IMR-90 (cell line): ENCODE data around the gene CDK11A. TPM values are rescaled to one million over a fixed set of nuclear protein-coding genes. Genes with fewer than 3 reads are reported as not detected.
A peak's percentile ranks its signal among the peaks of the same experiment; 100 is the strongest.
"Not testable (repeated sequence)": the region's sequence is repeated elsewhere in the genome, so short reads cannot be mapped to it uniquely, and the experiment has no call there.

Experiments
- ATAC-seq: fragments of 200-7000 bp; cut with Tn5 transposase; 2 replicates; pipeline ENCODE4 v1.9.1; 2020; ENCODE audit warnings: low read depth, mild to moderate bottlenecking, moderate library complexity
- BruUV-seq: library from RNA; stranded (reverse); fragments of 400-500 nt; replicated peaks from 2 replicates; lab custom pipeline; 2021; lab: Mats Ljungman, UMichigan
- CTCF ChIA-PET: fragments of 300-600 bp; formaldehyde crosslinking; extraction: SDS; loops from one replicate; lab custom pipeline; 2021; ENCODE audit warnings: antibody characterized with exemption; lab: Yijun Ruan, JAX
- POLR2A ChIA-PET: fragments of 300-600 bp; sonication (Branson Sonifier 250); formaldehyde crosslinking; loops from one replicate; lab custom pipeline; 2022; ENCODE audit warnings: antibody characterized with exemption; ENCODE audit not compliant: unreplicated experiment; lab: Charles Lee
- DNase-seq: peaks from one replicate; pipeline ENCODE4 v3.0.0; 2013
- H2AFZ ChIP-seq: replicated peaks from 2 replicates; pipeline ENCODE3; 2013; ENCODE audit warnings: low read length, mild to moderate bottlenecking; ENCODE audit not compliant: poor library complexity
- H2AK5ac ChIP-seq: 2 replicates; pipeline ENCODE4 v1.6.1; 2013; ENCODE audit warnings: low read depth, low read length, inconsistent platforms
- H2AK9ac ChIP-seq: replicated peaks from 2 replicates; pipeline ENCODE3; 2013; ENCODE audit warnings: mild to moderate bottlenecking, low read depth, low read length, moderate library complexity; ENCODE audit not compliant: poor library complexity
- H2BK120ac ChIP-seq: 2 replicates; pipeline ENCODE4 v1.6.1; 2013; ENCODE audit warnings: low read depth, low read length, inconsistent platforms
- H2BK15ac ChIP-seq: 3 replicates; pipeline ENCODE4 v1.6.1; 2013; ENCODE audit warnings: low read depth, low read length, inconsistent platforms
- H2BK20ac ChIP-seq: 2 replicates; pipeline ENCODE4 v1.6.1; 2013; ENCODE audit warnings: low read depth, mild to moderate bottlenecking, inconsistent platforms, low read length, moderate library complexity
- H2BK5ac ChIP-seq: 2 replicates; pipeline ENCODE4 v1.6.1; 2013; ENCODE audit warnings: mild to moderate bottlenecking, low read depth, low read length, inconsistent platforms; ENCODE audit not compliant: poor library complexity, severe bottlenecking
- H3K14ac ChIP-seq: replicated peaks from 2 replicates; pipeline ENCODE4 v1.6.1; 2013; ENCODE audit warnings: low read depth, low read length, inconsistent platforms
- H3K18ac ChIP-seq: 2 replicates; pipeline ENCODE4 v1.6.1; 2013; ENCODE audit warnings: low read depth, low read length, control low read depth
- H3K23ac ChIP-seq: 2 replicates; pipeline ENCODE4 v1.6.1; 2013; ENCODE audit warnings: low read depth, low read length, inconsistent platforms
- H3K27ac ChIP-seq: 2 replicates; pipeline ENCODE4 v1.5.1; 2013; ENCODE audit warnings: mild to moderate bottlenecking, control low read depth, low read length; ENCODE audit not compliant: insufficient read depth
- H3K27me3 ChIP-seq: 2 replicates; pipeline ENCODE4 v1.6.1; 2013; ENCODE audit warnings: low read length; ENCODE audit not compliant: control insufficient read depth, insufficient read depth
- H3K36me3 ChIP-seq: 2 replicates; pipeline ENCODE4 v1.6.1; 2013; ENCODE audit warnings: low read length, mixed read lengths; ENCODE audit not compliant: control insufficient read depth, insufficient read depth
- H3K4ac ChIP-seq: 2 replicates; pipeline ENCODE4 v1.6.1; 2013; ENCODE audit warnings: low read depth, low read length, inconsistent platforms
- H3K4me1 ChIP-seq: 2 replicates; pipeline ENCODE4 v1.6.1; 2013; ENCODE audit warnings: low read length, mixed read lengths; ENCODE audit not compliant: control insufficient read depth, insufficient read depth
- H3K4me2 ChIP-seq: 2 replicates; pipeline ENCODE4 v1.6.1; 2013; ENCODE audit warnings: low read depth, mild to moderate bottlenecking, control low read depth, low read length, moderate library complexity
- H3K4me3 ChIP-seq: 2 replicates; pipeline ENCODE4 v1.5.1; 2013; ENCODE audit warnings: low read depth, mild to moderate bottlenecking, control low read depth, low read length, moderate library complexity; ENCODE audit not compliant: insufficient read depth
- H3K56ac ChIP-seq: 2 replicates; pipeline ENCODE4 v1.6.1; 2013; ENCODE audit warnings: low read length, inconsistent platforms; ENCODE audit not compliant: insufficient read depth; ENCODE audit errors: extremely low read depth
- H3K79me1 ChIP-seq, 2 experiments: 2 replicates each; pipeline ENCODE4 v1.6.1; 2013; ENCODE audit warnings: low read length in 2 of 2, inconsistent platforms in 1 of 2, low read depth in 1 of 2
- H3K9ac ChIP-seq: 2 replicates; pipeline ENCODE4 v1.6.1; 2013; ENCODE audit warnings: low read depth, low read length, control low read depth
- H3K9me1 ChIP-seq: 2 replicates; pipeline ENCODE4 v1.6.1; 2013; ENCODE audit warnings: low read length, inconsistent platforms; ENCODE audit not compliant: insufficient read depth
- H3K9me3 ChIP-seq: 2 replicates; pipeline ENCODE4 v1.6.1; 2013; ENCODE audit warnings: low read length; ENCODE audit not compliant: control insufficient read depth, insufficient read depth
- H4K20me1 ChIP-seq: 2 replicates; pipeline ENCODE4 v1.6.1; 2013; ENCODE audit warnings: low read length, inconsistent platforms; ENCODE audit not compliant: insufficient read depth
- H4K5ac ChIP-seq: 2 replicates; pipeline ENCODE4 v1.6.1; 2013; ENCODE audit warnings: mild to moderate bottlenecking, low read depth, low read length, control low read depth
- H4K8ac ChIP-seq, 2 experiments: 2 replicates each; pipeline ENCODE4 v1.6.1; 2013; ENCODE audit warnings: low read depth in 2 of 2, low read length in 2 of 2, control low read depth in 1 of 2, inconsistent platforms in 1 of 2
- H4K91ac ChIP-seq: 2 replicates; pipeline ENCODE4 v1.6.1; 2013; ENCODE audit warnings: low read depth, low read length, inconsistent platforms; ENCODE audit not compliant: insufficient read depth
- WGBS, 2 experiments: methylation state at CpG; one replicate each; pipeline versions ENCODE4 v1.1.5 to v1.1.7; 2013; ENCODE audit warnings: missing lambda C conversion rate in 2 of 2; ENCODE audit not compliant: insufficient read length in 1 of 2; ENCODE audit errors: extremely low coverage in 2 of 2; 5-methylcytosine and 5-hydroxymethylcytosine counted together
- dilution Hi-C: fragments of 300-500 bp; cut with HindIII; formaldehyde crosslinking; loops from one replicate; pipeline ENCODE4 v1.14.3; 2018; ENCODE audit warnings: low sequenced_read_pairs; ENCODE audit not compliant: unreplicated experiment
- in situ Hi-C: fragments of 300-500 bp; cut with MboI; formaldehyde crosslinking; loops from 3 replicates; pipeline ENCODE4 v1.14.3; 2019; ENCODE audit warnings: low sequenced_read_pairs, inconsistent platforms, mixed read lengths
- intact Hi-C: fragments of 100-400 bp; cut with micrococcal nuclease; formaldehyde crosslinking; loops from 2 replicates; pipeline ENCODE4 v1.10.0; 2022
- polyA plus RNA-seq, 3 experiments: library from polyadenylated mRNA; depleted of rRNA; stranded (reverse); fragments of >200 nt; gene quantifications; 2 replicates each; pipeline ENCODE4 v1.2.3, GENCODE V29; 2012; ENCODE audit warnings: low replicate concordance in 1 of 3
- total RNA-seq: library from RNA; depleted of rRNA; stranded (reverse); fragments of >200 nt; gene quantifications from 2 replicates; pipeline ENCODE4 v1.2.3, GENCODE V29; 2012

The CDK11A gene
- total and polyA plus RNA-seq, 2 of the 4 experiments (the other 2 are of a cell fraction): 1.8 to 20.0 TPM

DNA sequence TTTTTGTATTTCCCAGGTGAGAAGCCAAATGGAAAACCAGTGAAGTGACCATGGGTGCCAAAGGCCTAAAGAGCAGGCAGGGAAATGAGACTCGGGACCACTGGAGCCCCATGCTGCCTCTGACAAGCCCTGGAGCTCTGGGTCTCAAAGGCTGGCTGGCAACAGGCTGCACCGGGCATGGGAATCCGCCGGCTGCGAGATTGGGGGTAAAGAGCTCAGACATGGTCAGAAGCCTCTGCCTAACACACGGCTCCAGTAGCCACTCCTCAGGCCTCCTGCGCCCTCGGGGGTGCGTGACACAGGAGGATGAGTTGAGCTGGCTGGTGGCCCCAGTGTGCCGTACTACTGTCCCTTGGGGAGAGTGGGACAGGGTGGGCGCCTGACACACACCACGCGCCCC, 6.1 kb upstream of the CDK11A start:
- WGBS, 2 experiments: no CpG with 5 or more reads among the region's 13 CpGs
- H2AK5ac ChIP-seq, H3K4me1 ChIP-seq, H3K27me3 ChIP-seq, DNase-seq, H3K9ac ChIP-seq, POLR2A ChIA-PET, dilution Hi-C loops, H3K18ac ChIP-seq, H3K23ac ChIP-seq, H2BK120ac ChIP-seq, H4K91ac ChIP-seq, H3K9me1 ChIP-seq, H3K4ac ChIP-seq, H3K56ac ChIP-seq, ATAC-seq, H4K5ac ChIP-seq, H2BK20ac ChIP-seq, H4K20me1 ChIP-seq, H3K27ac ChIP-seq, H2BK15ac ChIP-seq, H2BK5ac ChIP-seq, H3K14ac ChIP-seq, CTCF ChIA-PET, BruUV-seq, H3K9me3 ChIP-seq, intact Hi-C loops, H3K4me2 ChIP-seq, H4K8ac ChIP-seq, in situ Hi-C loops, H2AFZ ChIP-seq, H3K79me1 ChIP-seq, H2AK9ac ChIP-seq, H3K4me3 ChIP-seq: not testable (repeated sequence)
- H3K36me3 ChIP-seq: peaks cover 23% of the 10 kb centered on the region

DNA sequence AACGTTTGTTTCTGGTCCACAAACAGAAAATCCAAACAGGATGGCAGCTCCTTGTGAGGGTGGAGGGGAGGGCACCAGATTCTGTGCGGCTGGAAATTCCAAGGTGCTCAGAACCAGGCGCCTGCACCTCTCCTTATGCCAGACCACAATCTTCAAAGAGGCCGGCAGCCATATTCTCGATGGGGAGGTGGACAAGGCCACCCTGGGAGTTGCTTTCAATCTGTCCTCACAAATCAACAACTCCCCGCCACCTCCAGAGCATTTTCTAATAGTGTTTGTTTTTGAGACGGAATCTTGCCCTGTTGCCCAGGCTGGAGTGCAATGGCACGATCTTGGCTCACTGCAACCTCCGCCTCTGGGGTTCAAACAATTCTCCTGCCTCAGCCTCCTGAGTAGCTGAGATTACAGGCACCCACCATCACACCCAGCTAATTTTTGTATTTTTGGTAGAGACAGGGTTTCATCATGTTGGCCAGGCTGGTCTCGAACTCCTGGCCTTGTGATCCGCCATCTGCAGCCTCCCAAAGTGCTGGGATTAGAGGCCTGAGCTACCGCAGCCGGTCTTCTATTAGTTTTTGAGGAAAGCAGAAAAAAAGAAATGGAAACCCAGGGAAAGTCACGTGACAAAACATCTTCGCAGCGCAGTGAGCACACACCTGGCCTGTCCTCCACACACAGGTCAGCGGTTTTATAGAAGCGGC, 5.1 kb upstream of the CDK11A start:
- H3K14ac ChIP-seq, DNase-seq, H3K4me3 ChIP-seq, ATAC-seq, POLR2A ChIA-PET, H2AK5ac ChIP-seq, H2BK120ac ChIP-seq, H4K91ac ChIP-seq, H4K5ac ChIP-seq, BruUV-seq, H2AK9ac ChIP-seq, H2AFZ ChIP-seq, H4K20me1 ChIP-seq, CTCF ChIA-PET, H3K9ac ChIP-seq, H3K4ac ChIP-seq, H3K4me2 ChIP-seq, intact Hi-C loops, H3K23ac ChIP-seq, H3K18ac ChIP-seq, H4K8ac ChIP-seq, in situ Hi-C loops, H3K9me1 ChIP-seq, H3K9me3 ChIP-seq, H3K27me3 ChIP-seq, H3K56ac ChIP-seq, H3K79me1 ChIP-seq, H2BK5ac ChIP-seq, H3K4me1 ChIP-seq, H2BK15ac ChIP-seq, dilution Hi-C loops, H2BK20ac ChIP-seq: not testable (repeated sequence)
- peaks cover 18% of the 10 kb centered on the region for H3K36me3 ChIP-seq
- peak overlapping the region; percentile 96; the same call in 1 of the 2 replicates for H3K27ac ChIP-seq
- no CpG with 5 or more reads among the region's 18 CpGs for WGBS, 2 experiments
